C4-2B (cell line): ENCODE measurements around the gene ATF7.

ENCODE experiments used
- ZFX ChIP-seq: fragments of 450-650 bp; IDR thresholded peaks from 2 replicates; pipeline ENCODE4 v1.6.1; 2017
- TF ChIP-seq, protein P1 (sequence below): fragments of 450-650 bp; conservative IDR thresholded peaks from 2 replicates; pipeline ENCODE4 v1.5.1; 2017; ENCODE audit warnings: mild to moderate bottlenecking

DNA sequence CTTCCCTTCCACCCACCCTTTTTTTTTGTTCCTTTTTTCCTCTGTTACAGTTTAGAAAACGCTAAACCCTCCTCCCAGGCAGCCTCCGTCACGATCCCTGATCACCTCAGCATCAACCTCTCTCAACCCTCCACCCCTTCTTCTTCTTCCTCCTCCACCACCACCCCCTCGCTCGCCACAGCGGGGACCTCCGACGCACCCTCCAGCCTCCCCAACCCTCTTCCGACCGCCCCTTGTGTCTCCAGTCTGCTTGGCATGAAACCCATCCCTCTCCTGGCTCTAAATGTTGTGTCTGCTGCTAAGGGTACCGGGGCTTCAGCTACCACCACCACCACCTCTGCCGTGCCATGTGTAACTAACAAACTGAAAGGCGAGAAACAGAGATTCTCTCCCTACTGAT lies 151.4 kb downstream of the ATF7 start:
- TF ChIP-seq, protein P1, sequence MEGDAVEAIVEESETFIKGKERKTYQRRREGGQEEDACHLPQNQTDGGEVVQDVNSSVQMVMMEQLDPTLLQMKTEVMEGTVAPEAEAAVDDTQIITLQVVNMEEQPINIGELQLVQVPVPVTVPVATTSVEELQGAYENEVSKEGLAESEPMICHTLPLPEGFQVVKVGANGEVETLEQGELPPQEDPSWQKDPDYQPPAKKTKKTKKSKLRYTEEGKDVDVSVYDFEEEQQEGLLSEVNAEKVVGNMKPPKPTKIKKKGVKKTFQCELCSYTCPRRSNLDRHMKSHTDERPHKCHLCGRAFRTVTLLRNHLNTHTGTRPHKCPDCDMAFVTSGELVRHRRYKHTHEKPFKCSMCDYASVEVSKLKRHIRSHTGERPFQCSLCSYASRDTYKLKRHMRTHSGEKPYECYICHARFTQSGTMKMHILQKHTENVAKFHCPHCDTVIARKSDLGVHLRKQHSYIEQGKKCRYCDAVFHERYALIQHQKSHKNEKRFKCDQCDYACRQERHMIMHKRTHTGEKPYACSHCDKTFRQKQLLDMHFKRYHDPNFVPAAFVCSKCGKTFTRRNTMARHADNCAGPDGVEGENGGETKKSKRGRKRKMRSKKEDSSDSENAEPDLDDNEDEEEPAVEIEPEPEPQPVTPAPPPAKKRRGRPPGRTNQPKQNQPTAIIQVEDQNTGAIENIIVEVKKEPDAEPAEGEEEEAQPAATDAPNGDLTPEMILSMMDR: no peak
- TF ChIP-seq ZFX: no peak
